Measurements from ENCODE around the gene DLG2.

GRCh38 chr11:84824624-84825023 is 802.5 kb downstream of the DLG2 start:
- TF ChIP-seq, protein P1, sequence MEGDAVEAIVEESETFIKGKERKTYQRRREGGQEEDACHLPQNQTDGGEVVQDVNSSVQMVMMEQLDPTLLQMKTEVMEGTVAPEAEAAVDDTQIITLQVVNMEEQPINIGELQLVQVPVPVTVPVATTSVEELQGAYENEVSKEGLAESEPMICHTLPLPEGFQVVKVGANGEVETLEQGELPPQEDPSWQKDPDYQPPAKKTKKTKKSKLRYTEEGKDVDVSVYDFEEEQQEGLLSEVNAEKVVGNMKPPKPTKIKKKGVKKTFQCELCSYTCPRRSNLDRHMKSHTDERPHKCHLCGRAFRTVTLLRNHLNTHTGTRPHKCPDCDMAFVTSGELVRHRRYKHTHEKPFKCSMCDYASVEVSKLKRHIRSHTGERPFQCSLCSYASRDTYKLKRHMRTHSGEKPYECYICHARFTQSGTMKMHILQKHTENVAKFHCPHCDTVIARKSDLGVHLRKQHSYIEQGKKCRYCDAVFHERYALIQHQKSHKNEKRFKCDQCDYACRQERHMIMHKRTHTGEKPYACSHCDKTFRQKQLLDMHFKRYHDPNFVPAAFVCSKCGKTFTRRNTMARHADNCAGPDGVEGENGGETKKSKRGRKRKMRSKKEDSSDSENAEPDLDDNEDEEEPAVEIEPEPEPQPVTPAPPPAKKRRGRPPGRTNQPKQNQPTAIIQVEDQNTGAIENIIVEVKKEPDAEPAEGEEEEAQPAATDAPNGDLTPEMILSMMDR (IDR thresholded peaks at IDR 0.05), result no peak
- TF ChIP-seq POLR2A (IDR thresholded peaks at IDR 0.05) (no peak), POLR2AphosphoS5 (IDR thresholded peaks at IDR 0.05) (no peak)

Data from sigmoid colon (tissue), 4 donors.